ENCODE data around the gene AMIGO3.

AMIGO3 gene

DNA sequence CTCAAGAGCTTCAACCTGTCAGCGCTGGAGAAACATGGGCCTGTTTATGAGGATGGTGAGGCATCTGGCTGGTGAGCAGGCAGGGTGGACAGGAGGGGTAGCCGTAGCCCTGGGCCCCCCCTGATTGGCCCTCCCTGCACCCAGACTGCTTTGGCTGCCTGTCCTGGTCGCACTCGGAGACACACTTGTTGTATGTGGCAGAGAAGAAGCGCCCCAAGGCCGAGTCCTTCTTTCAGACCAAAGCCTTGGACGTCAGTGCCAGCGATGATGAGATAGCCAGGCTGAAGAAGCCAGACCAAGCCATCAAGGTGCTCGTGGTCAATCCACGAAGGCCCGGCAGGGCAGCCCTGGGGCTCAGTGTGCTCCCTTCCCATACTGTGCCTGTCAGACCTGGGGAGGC is 43.6 kb downstream of the AMIGO3 start:
- Histone ChIP-seq H3K4me3 (ENCODE audit: low read depth, low read length) (no peak overlapping the region; the same call in 1 of the 2 replicates), H3K27me3 (ENCODE audit: insufficient read depth, low read length) (no peaks in the 10 kb centered on the region), H3K4me1 (ENCODE audit: control insufficient read depth, insufficient read depth, low read length, unreplicated experiment) (peaks cover 10% of the 10 kb centered on the region), H3K36me3 (ENCODE audit: insufficient read depth, low read length) (peaks cover 4% of the 10 kb centered on the region; the same call in 1 of the 2 replicates), H2AFZ (ENCODE audit: low read length, unreplicated experiment) (no peak overlapping the region), H3K27ac (ENCODE audit: low read depth, low read length) (no peak overlapping the region), H3K79me2 (ENCODE audit: control insufficient read depth, insufficient read depth, low read length, unreplicated experiment) (peaks cover 14% of the 10 kb centered on the region)

DNA sequence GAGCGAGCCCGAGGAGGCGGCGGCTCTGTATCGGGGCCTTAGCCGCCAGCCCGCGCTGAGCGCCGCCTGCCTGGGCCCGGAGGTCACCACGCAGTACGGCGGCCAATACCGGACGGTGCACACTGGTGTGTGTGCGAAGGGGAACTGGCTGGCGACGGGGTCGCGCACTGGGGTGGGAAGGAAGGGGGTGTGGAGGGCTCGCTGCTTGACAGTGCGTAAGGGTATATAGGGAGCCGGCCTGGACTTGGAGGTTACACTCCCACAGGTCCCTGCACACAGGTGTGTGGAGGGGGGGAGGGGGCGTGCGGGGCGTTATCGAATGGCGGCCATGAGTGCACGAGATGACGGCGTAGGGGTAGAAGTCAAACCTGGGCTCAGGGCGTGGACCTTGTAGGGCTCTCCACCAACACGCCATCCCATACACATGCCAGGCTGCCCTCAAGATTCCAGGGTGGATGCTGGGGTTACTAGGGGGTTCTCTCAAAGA is 44.9 kb downstream of the AMIGO3 start:
- no peak overlapping the region; the same call in 1 of the 2 replicates for H3K27ac ChIP-seq (ENCODE audit: low read depth, low read length)
- no peak overlapping the region for H2AFZ ChIP-seq (ENCODE audit: low read length, unreplicated experiment)
- H3K79me2 ChIP-seq (ENCODE audit: control insufficient read depth, insufficient read depth, low read length, unreplicated experiment): peaks cover 14% of the 10 kb centered on the region
- no peaks in the 10 kb centered on the region for H3K27me3 ChIP-seq (ENCODE audit: insufficient read depth, low read length)
- peak overlapping the region; percentile 88 for H3K4me3 ChIP-seq (ENCODE audit: low read depth, low read length)
- H3K36me3 ChIP-seq (ENCODE audit: insufficient read depth, low read length): no peaks in the 10 kb centered on the region
- peaks cover 10% of the 10 kb centered on the region for H3K4me1 ChIP-seq (ENCODE audit: control insufficient read depth, insufficient read depth, low read length, unreplicated experiment)

DNA sequence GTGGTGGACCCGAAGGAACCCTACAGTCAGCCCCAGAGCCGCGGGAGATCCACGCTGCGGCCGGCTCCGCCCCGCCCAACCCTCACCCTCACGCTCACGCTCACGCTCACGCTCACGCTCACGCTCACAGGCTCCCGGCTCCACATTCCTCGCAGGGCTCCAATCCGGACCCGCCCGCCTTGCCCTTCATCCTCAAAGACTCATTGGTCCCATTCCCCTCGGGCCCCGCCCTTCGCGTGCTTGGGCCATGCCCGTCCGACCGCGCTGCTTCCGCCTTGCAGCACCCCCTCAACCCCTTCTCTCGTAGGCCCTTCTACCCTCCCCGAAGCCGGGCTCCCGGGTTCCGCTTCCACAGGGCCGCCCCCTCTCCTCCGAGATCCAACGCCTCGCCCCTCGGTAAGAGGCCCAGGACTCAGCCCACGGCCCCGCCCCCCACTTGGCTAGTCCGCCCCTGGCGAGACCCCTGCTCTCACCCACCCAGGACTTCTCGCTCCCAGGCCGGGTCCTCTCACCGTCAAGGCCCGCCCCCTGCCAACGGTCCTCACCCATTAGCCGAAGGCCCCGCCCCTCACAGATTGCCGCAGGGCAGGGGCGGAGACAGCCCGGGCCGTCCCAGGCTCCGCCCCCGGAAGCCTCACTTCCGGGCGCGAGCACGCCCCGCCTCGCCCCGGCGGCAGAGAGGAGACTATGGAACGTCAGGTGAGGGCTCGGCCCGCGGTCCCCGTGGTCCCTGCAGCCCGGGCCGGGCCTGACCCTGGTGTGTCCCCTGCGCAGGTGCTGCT is 45.6 kb downstream of the AMIGO3 start, which contains the start of gene APEH:
Gene APEH (plus strand): TSS at position 637 of the 782 bp plus-strand sequence. CDS start 51 bp downstream, at position 688.
- H3K27me3 ChIP-seq (ENCODE audit: insufficient read depth, low read length): no peaks in the 10 kb centered on the region
- H2AFZ ChIP-seq (ENCODE audit: low read length, unreplicated experiment): peak within 1 kb of the TSS; percentile 34
- H3K4me3 ChIP-seq (ENCODE audit: low read depth, low read length): peak within 1 kb of the TSS; percentile 88
- H3K27ac ChIP-seq (ENCODE audit: low read depth, low read length): peak within 1 kb of the TSS; percentile 87
- H3K79me2 ChIP-seq (ENCODE audit: control insufficient read depth, insufficient read depth, low read length, unreplicated experiment): peaks cover 14% of the 10 kb centered on the region
- no peaks in the 10 kb centered on the region for H3K36me3 ChIP-seq (ENCODE audit: insufficient read depth, low read length)
- H3K4me1 ChIP-seq (ENCODE audit: control insufficient read depth, insufficient read depth, low read length, unreplicated experiment): peaks cover 10% of the 10 kb centered on the region

DNA sequence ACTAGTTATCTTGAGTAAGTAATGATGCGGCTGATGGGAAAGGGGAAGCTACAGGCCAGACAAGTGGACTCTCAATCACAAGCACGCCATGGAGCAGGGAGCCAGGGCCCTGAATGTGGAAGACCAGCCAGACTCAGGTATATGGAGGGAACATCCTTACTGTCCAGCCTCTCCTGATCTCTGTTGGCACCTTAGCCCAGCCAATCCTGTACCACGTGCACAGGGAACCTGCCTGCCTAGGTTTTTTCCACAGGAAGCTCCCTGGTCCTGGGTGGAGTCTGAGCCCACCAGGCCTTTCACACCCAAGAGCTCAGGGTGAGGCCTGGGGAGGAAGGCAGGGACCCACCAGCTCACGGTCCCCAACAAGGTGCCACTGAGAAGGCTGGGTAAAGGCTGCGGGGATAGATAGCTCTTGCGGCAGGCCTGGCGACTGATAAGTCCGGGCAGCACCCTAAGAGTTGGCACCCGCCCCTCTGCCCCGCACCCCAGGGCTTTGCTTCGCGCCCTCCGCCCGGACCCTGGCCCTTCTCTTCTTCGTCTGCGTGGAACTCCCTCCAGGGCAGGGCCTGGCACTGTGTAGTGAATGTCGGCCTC is 46.3 kb downstream of the AMIGO3 start:
- Histone ChIP-seq H3K27me3 (ENCODE audit: insufficient read depth, low read length) (no peaks in the 10 kb centered on the region), H2AFZ (ENCODE audit: low read length, unreplicated experiment) (peak overlapping the region; percentile 27), H3K27ac (ENCODE audit: low read depth, low read length) (peak overlapping the region; percentile 87), H3K79me2 (ENCODE audit: control insufficient read depth, insufficient read depth, low read length, unreplicated experiment) (peaks cover 14% of the 10 kb centered on the region), H3K4me1 (ENCODE audit: control insufficient read depth, insufficient read depth, low read length, unreplicated experiment) (peaks cover 15% of the 10 kb centered on the region), H3K4me3 (ENCODE audit: low read depth, low read length) (peak overlapping the region; percentile 88), H3K36me3 (ENCODE audit: insufficient read depth, low read length) (no peaks in the 10 kb centered on the region)

- H3K4me1 ChIP-seq (ENCODE audit: control insufficient read depth, insufficient read depth, low read length, unreplicated experiment): peaks cover 21% of the 10 kb centered on the region
- no peak overlapping the region for H2AFZ ChIP-seq (ENCODE audit: low read length, unreplicated experiment)
- no peak overlapping the region for H3K27ac ChIP-seq (ENCODE audit: low read depth, low read length)
- peaks cover 14% of the 10 kb centered on the region for H3K79me2 ChIP-seq (ENCODE audit: control insufficient read depth, insufficient read depth, low read length, unreplicated experiment)
- H3K4me3 ChIP-seq (ENCODE audit: low read depth, low read length): no peak overlapping the region
- H3K36me3 ChIP-seq (ENCODE audit: insufficient read depth, low read length): no peaks in the 10 kb centered on the region
- H3K27me3 ChIP-seq (ENCODE audit: insufficient read depth, low read length): no peaks in the 10 kb centered on the region
Observed at GRCh38 chr3:49671291-49672288, 47.9 kb downstream of the AMIGO3 start.

- Histone ChIP-seq H3K4me1 (ENCODE audit: control insufficient read depth, insufficient read depth, low read length, unreplicated experiment) (peaks cover 21% of the 10 kb centered on the region), H3K4me3 (ENCODE audit: low read depth, low read length) (no peak overlapping the region), H3K27me3 (ENCODE audit: insufficient read depth, low read length) (no peaks in the 10 kb centered on the region), H2AFZ (ENCODE audit: low read length, unreplicated experiment) (no peak overlapping the region), H3K27ac (ENCODE audit: low read depth, low read length) (no peak overlapping the region), H3K79me2 (ENCODE audit: control insufficient read depth, insufficient read depth, low read length, unreplicated experiment) (peaks cover 14% of the 10 kb centered on the region), H3K36me3 (ENCODE audit: insufficient read depth, low read length) (no peaks in the 10 kb centered on the region)
Observed at GRCh38 chr3:49670940-49671290, 48.6 kb downstream of the AMIGO3 start.

GRCh38 chr3:49669352-49669751 is 50.1 kb downstream of the AMIGO3 start:
- H3K36me3 ChIP-seq (ENCODE audit: insufficient read depth, low read length): no peaks in the 10 kb centered on the region
- no peak overlapping the region for H2AFZ ChIP-seq (ENCODE audit: low read length, unreplicated experiment)
- H3K27me3 ChIP-seq (ENCODE audit: insufficient read depth, low read length): no peaks in the 10 kb centered on the region
- no peak overlapping the region for H3K4me3 ChIP-seq (ENCODE audit: low read depth, low read length)
- no peak overlapping the region for H3K27ac ChIP-seq (ENCODE audit: low read depth, low read length)
- peaks cover 13% of the 10 kb centered on the region for H3K4me1 ChIP-seq (ENCODE audit: control insufficient read depth, insufficient read depth, low read length, unreplicated experiment)
- peaks cover 6% of the 10 kb centered on the region for H3K79me2 ChIP-seq (ENCODE audit: control insufficient read depth, insufficient read depth, low read length, unreplicated experiment)

GRCh38 chr3:49668861-49669260 is 50.6 kb downstream of the AMIGO3 start:
- Histone ChIP-seq H3K79me2 (ENCODE audit: control insufficient read depth, insufficient read depth, low read length, unreplicated experiment) (peaks cover 6% of the 10 kb centered on the region), H3K4me1 (ENCODE audit: control insufficient read depth, insufficient read depth, low read length, unreplicated experiment) (peaks cover 13% of the 10 kb centered on the region), H3K36me3 (ENCODE audit: insufficient read depth, low read length) (no peaks in the 10 kb centered on the region), H2AFZ (ENCODE audit: low read length, unreplicated experiment) (no peak overlapping the region), H3K27ac (ENCODE audit: low read depth, low read length) (no peak overlapping the region), H3K27me3 (ENCODE audit: insufficient read depth, low read length) (no peaks in the 10 kb centered on the region), H3K4me3 (ENCODE audit: low read depth, low read length) (no peak overlapping the region)

DNA sequence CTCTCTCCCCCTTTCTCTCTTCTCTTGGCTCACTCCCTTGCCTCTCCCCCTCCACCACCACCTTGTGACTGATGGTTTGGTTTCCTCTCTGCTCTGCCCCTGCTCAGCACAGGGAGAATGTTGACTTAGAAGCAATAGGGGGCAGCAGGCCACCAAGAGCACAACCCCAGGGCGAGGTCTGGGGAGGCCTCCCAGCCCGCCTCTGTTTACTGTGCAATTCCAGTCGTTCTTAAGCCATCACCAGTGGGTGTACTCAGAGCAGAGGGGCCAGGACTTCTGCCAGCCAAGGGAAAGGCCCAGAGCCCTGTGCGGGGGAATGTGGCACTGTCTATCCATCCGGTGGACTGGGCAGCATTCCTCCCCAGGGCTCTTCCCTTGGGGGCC is 51.1 kb downstream of the AMIGO3 start:
- no peak overlapping the region for H3K4me3 ChIP-seq (ENCODE audit: low read depth, low read length)
- H3K36me3 ChIP-seq (ENCODE audit: insufficient read depth, low read length): no peaks in the 10 kb centered on the region
- H3K4me1 ChIP-seq (ENCODE audit: control insufficient read depth, insufficient read depth, low read length, unreplicated experiment): peaks cover 13% of the 10 kb centered on the region
- H3K79me2 ChIP-seq (ENCODE audit: control insufficient read depth, insufficient read depth, low read length, unreplicated experiment): peaks cover 5% of the 10 kb centered on the region
- H3K27me3 ChIP-seq (ENCODE audit: insufficient read depth, low read length): no peaks in the 10 kb centered on the region
- H2AFZ ChIP-seq (ENCODE audit: low read length, unreplicated experiment): no peak overlapping the region
- no peak overlapping the region for H3K27ac ChIP-seq (ENCODE audit: low read depth, low read length)

DNA sequence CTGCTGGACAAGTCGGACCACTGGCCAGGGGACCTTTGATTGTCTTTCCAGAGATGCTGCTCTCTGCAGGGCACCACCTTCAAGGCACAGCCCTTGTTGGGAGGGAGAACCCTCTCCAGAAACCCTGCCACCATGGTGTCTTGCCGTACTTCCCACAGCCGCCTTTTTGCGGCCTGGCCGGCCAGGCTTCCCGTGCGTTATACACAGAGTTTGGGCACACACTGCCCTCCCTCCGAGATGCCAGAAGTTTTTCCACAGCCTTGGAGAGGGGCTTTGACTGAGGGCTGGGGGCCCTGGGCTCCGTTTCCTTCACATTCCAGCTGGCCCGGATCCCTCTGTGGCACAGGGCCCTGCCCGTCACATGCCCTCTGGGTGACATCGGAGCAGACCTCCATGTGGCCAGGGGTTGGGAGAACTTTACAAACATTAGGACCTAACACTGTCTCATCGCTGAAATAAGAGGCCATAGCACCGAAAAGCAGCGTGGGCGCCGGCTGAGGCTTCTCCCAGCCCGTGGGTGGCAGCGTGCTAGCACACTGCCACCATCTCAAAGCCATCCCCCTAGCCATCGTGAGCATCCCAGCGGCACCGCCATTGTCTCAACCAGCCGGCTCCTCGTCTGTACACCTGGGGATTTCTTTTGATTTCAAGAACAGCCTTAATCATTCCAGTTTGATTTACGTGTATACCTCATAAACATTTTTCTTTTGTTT is 51.6 kb downstream of the AMIGO3 start:
- Histone ChIP-seq H3K36me3 (ENCODE audit: insufficient read depth, low read length) (no peaks in the 10 kb centered on the region), H3K4me1 (ENCODE audit: control insufficient read depth, insufficient read depth, low read length, unreplicated experiment) (peaks cover 13% of the 10 kb centered on the region), H3K27me3 (ENCODE audit: insufficient read depth, low read length) (no peaks in the 10 kb centered on the region), H2AFZ (ENCODE audit: low read length, unreplicated experiment) (no peak overlapping the region), H3K79me2 (ENCODE audit: control insufficient read depth, insufficient read depth, low read length, unreplicated experiment) (no peaks in the 10 kb centered on the region), H3K27ac (ENCODE audit: low read depth, low read length) (no peak overlapping the region), H3K4me3 (ENCODE audit: low read depth, low read length) (no peak overlapping the region)
